Fibroblast of mammary gland (primary cell): ENCODE data around the gene PGLYRP4.

Source experiments
- DNase-seq: peaks from one replicate; pipeline ENCODE4 v3.0.0-alpha.2; 2010; ENCODE audit warnings: low read depth
- H3K4me3 ChIP-seq: 2 replicates; pipeline ENCODE4 v1.5.1; 2011; ENCODE audit warnings: low read depth, mild to moderate bottlenecking, low read length, moderate library complexity; ENCODE audit not compliant: control insufficient read depth
- TF ChIP-seq, protein P1 (sequence below): conservative IDR thresholded peaks from 2 replicates; pipeline ENCODE4 v1.5.1; 2011; ENCODE audit warnings: low read depth, low read length, inconsistent platforms; ENCODE audit not compliant: control insufficient read depth, insufficient read depth

Gene PGLYRP4

DNA sequence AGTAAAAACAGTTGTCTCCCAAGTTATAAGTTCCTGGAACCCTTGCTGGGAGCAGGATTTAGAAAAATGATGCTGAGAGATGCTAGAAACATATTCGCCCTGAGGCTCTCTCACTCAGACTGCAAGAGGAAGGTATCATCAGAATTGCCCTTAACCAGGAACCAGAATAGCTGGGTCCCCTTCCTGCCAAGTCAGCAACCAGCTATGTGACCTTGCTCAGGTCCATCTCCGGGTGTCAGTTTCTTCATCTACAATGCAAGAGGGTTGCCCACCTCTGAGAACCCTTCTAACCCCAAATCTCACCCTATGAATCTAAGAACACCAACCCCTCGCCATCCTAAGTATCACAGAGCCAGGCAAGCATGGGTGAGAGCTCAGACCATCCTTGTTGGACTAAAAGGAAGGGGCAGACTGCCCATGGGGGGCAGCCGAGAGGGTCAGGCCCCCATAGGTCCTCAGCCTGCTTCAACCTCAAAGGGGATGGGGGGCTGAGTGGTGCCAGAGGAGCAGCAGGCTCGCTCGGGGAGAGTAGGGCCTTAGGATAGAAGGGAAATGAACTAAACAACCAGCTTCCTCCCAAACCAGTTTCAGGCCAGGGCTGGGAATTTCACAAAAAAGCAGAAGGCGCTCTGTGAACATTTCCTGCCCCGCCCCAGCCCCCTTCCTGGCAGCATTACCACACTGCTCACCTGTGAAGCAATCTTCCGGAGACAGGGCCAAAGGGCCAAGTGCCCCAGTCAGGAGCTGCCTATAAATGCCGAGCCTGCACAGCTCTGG, 8.6 kb upstream of the PGLYRP4 start:
- TF ChIP-seq, protein P1, sequence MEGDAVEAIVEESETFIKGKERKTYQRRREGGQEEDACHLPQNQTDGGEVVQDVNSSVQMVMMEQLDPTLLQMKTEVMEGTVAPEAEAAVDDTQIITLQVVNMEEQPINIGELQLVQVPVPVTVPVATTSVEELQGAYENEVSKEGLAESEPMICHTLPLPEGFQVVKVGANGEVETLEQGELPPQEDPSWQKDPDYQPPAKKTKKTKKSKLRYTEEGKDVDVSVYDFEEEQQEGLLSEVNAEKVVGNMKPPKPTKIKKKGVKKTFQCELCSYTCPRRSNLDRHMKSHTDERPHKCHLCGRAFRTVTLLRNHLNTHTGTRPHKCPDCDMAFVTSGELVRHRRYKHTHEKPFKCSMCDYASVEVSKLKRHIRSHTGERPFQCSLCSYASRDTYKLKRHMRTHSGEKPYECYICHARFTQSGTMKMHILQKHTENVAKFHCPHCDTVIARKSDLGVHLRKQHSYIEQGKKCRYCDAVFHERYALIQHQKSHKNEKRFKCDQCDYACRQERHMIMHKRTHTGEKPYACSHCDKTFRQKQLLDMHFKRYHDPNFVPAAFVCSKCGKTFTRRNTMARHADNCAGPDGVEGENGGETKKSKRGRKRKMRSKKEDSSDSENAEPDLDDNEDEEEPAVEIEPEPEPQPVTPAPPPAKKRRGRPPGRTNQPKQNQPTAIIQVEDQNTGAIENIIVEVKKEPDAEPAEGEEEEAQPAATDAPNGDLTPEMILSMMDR = no peak
- H3K4me3 ChIP-seq = no peak overlapping the region
- DNase-seq = no peak

DNA sequence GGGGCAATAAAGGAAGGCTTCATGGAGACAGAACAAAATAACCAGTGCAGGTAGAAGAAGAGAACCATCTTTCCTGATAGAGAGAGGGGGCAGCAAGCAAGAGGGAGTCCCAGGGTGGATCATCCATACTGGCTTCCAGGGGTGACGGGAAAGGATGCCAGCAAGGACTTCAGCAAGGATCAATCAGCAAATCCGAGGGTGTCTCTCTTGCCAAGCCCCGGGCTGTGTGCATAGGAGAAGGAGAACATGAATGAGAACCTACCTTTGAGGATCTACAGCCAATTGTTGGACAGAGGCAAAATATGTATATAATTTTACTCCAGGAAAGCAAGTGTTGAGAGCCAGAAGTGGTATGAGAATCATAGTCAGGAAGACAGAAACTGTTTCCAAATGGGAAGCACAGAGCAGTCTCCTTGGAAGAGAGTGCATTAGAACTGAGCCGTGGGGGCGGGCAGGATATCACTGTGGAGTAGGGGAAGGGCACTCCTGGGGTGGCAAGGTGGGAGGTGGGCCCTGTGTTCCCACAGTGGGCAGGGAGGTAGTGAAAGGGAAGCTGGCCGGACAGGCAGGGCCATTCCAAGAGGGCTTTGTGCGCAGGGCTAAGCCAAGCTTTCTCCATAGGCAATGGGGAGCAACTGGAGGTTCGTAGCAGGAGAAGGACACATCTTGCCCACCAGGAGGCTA, 7.9 kb upstream of the PGLYRP4 start:
- H3K4me3 ChIP-seq = no peak overlapping the region
- TF ChIP-seq, protein P1 = no peak
- DNase-seq = no peak

DNA sequence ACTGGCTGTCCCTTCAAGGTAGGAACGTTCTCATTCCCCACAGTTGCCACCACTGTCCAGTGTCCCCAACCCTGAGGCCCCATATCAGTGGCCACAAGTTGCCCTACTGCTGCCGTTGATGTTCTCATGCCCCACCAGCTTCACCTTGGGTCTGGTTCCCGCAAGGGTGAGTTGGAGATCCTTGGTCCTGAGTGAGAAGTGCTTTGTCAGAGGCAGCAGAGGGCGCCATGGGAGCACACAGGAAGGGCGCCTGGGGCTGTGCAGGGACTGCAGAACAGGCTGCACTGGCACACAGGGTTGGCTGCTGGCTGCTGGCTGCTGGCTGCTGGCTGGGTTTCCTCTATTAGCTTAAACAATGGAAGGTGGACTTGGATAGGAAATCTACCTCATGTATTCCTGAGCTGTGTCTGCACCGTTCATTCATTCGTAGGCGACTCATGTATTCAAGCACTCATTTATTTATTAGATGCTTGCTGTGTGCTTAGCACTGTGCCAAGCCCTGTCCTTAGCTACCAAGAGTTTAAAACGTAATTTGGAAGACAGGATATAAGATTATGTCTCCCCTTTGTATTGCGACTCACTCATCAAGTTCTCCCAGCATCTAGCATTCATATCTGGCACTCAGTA, 6.9 kb upstream of the PGLYRP4 start:
- peak; percentile 59 for DNase-seq
- TF ChIP-seq, protein P1 = peak; percentile 55

DNA sequence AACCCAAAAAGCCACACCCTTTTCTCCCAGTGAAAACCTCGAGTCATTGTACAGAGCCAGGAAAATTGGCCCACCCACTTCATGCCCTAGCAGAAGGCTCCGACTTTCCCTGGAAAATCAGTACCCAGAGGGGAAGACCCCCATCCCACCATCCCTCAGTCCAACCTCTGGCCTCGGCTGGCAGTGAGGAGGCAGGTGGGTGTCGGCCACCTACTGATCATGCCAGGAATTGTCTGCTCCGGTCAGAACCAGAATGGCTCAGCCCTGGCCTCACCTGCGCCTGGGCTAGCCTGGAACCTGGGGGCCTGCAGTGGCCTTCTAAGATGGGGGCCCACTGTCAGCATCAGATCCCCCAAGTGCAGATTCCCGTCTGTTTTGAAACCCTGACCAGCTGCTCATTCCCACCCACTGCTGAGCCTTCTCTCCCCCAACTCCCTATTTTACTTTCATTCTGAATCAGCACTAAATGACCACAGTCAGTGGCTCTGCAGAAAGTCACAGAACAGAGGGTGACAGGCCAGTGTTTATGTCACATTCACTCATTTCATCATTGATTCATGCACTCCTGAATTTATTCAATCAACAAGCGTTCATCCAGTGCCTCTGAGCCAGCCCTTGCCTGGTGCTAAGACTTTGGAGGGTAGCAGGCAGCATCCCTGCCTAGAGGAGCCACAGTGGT, 6.0 kb upstream of the PGLYRP4 start:
- TF ChIP-seq, protein P1 = no peak
- DNase-seq = no peak
- no peak overlapping the region for H3K4me3 ChIP-seq

More for the DNA sequence above, 6.9 kb upstream of the PGLYRP4 start:
- H3K4me3 ChIP-seq = no peak overlapping the region

DNA sequence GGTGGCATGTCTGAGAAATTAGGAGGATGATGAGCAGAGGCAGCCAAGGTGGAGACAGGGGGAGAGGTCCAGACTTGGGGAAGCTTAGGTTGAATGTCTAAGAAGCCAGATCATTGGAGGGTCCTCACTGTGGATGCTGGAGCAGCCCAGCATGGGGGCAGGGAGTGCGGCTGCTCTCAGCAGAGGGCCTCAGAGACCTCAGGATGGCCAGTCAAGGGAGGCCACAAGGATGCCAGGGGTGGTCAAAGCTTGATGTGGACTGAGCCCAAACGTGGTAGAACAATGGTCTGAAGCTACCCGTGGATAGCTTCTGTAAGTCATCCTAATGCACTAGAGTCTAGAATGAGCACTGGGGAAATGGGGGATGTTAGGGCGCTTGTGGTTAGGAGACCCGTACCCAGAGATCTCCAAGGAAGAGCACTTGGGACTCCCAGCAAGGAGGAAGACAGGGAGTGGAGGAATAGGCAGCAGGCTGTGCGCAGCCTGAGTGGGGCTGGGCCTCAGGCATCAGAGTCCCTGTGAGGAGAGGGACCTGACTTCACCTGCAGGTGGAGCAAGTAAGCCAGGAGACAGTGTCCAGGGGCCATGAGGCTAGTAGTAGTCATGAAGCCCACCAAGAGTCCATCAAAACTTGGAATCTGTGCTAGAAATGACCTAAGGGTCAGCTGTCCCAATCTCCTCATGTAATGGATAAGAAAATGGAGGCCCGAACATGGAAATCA, 4.7 kb upstream of the PGLYRP4 start:
- H3K4me3 ChIP-seq = no peak overlapping the region
- DNase-seq = peak; percentile 3
- TF ChIP-seq, protein P1 = peak; percentile 33

DNA sequence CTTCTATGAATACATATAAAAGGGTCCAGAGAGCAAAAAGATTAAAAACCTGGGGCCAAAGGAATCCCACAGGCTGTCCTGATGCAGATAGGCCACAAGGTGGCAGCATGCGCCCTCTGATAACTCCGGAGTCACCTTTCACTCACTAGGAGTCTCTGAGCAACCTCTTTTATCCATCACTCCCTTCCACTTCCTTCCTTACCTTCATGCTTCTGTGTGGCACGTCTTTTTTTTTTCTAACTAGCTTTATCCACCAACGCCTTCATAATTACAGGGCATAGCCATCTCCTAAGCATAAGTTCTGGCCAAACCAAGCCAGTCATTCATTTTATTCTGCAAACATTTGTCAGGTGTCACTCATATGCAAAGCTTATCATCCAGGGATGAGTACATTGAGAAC, 3.9 kb upstream of the PGLYRP4 start:
- TF ChIP-seq, protein P1 = peak; percentile 94
- no peak overlapping the region for H3K4me3 ChIP-seq
- DNase-seq = peak; percentile 71
